NB4 (cell line): ENCODE data around the gene RNF32.

Experiments
- CTCF ChIP-seq: IDR thresholded peaks from one replicate; pipeline ENCODE4 v1.5.1; 2012; ENCODE audit warnings: low read depth, low read length
- POLR2A ChIP-seq: IDR thresholded peaks from 2 replicates; pipeline ENCODE4 v1.6.1; 2011; ENCODE audit warnings: mild to moderate bottlenecking; ENCODE audit not compliant: insufficient read length; ENCODE audit errors: extremely low read depth

- no peak for TF ChIP-seq CTCF
- TF ChIP-seq POLR2A = no peak
Observed at GRCh38 chr7:156684661-156685060, 44.1 kb downstream of the RNF32 start.
